H9 (cell line): Measurements from ENCODE around the gene PRSS21. TPM values are rescaled to one million over a fixed set of nuclear protein-coding genes. Genes with fewer than 3 reads are reported as not detected.

Source experiments
- DNase-seq: peaks from one replicate; pipeline ENCODE4 v3.0.0-alpha.2; 2017
- H2AFZ ChIP-seq: one replicate; pipeline ENCODE4 v1.6.1; 2013; ENCODE audit warnings: mild to moderate bottlenecking, low read length, control low read depth, moderate library complexity
- H2AK5ac ChIP-seq: 2 replicates; pipeline ENCODE4 v1.6.1; 2013; ENCODE audit warnings: low read length, control low read depth, mixed read lengths; ENCODE audit not compliant: insufficient read length
- H2BK120ac ChIP-seq: one replicate; pipeline ENCODE4 v1.6.1; 2013; ENCODE audit warnings: low read depth, mild to moderate bottlenecking, low read length, control low read depth, inconsistent platforms; ENCODE audit not compliant: poor library complexity, severe bottlenecking
- H2BK12ac ChIP-seq: 2 replicates; pipeline ENCODE4 v1.6.1; 2013; ENCODE audit warnings: low read length, control low read depth, mixed read lengths, low read depth; ENCODE audit not compliant: insufficient read length
- H2BK15ac ChIP-seq: 2 replicates; pipeline ENCODE4 v1.6.1; 2013; ENCODE audit warnings: low read depth, low read length, control low read depth
- H2BK20ac ChIP-seq: one replicate; pipeline ENCODE4 v1.6.1; 2013; ENCODE audit warnings: low read depth, mild to moderate bottlenecking, low read length, control low read depth, inconsistent platforms; ENCODE audit not compliant: poor library complexity, severe bottlenecking
- H2BK5ac ChIP-seq: 2 replicates; pipeline ENCODE4 v1.6.1; 2013; ENCODE audit warnings: low read length, control low read depth, mixed read lengths; ENCODE audit not compliant: insufficient read length
- H3K14ac ChIP-seq: 2 replicates; pipeline ENCODE4 v1.6.1; 2013; ENCODE audit warnings: low read length, control low read depth; ENCODE audit not compliant: insufficient read depth
- H3K18ac ChIP-seq: 2 replicates; pipeline ENCODE4 v1.6.1; 2013; ENCODE audit warnings: low read depth, mild to moderate bottlenecking, mixed read lengths, low read length, control low read depth; ENCODE audit not compliant: insufficient read length
- H3K23ac ChIP-seq: 2 replicates; pipeline ENCODE4 v1.6.1; 2013; ENCODE audit warnings: low read length, control low read depth, mixed read lengths, low read depth; ENCODE audit not compliant: insufficient read length
- H3K23me2 ChIP-seq: 2 replicates; pipeline ENCODE4 v1.6.1; 2013; ENCODE audit warnings: low read depth, mild to moderate bottlenecking, mixed read lengths, low read length, control low read depth; ENCODE audit not compliant: insufficient read length, poor library complexity, severe bottlenecking
- H3K27ac ChIP-seq: 2 replicates; pipeline ENCODE4 v1.5.1; 2013; ENCODE audit warnings: low read length, control low read depth, mixed read lengths, low read depth; ENCODE audit not compliant: insufficient read length
- H3K27me3 ChIP-seq: 2 replicates; pipeline ENCODE4 v1.6.1; 2013; ENCODE audit warnings: low read length, control low read depth, inconsistent platforms; ENCODE audit not compliant: insufficient read depth
- H3K4ac ChIP-seq: 2 replicates; pipeline ENCODE4 v1.6.1; 2013; ENCODE audit warnings: low read depth, mild to moderate bottlenecking, control low read depth, inconsistent platforms, low read length, moderate library complexity
- H3K4me1 ChIP-seq: 2 replicates; pipeline ENCODE4 v1.6.1; 2013; ENCODE audit warnings: low read length, control low read depth, inconsistent platforms; ENCODE audit not compliant: insufficient read depth
- H3K4me2 ChIP-seq: 2 replicates; pipeline ENCODE4 v1.6.1; 2013; ENCODE audit warnings: low read length, control low read depth, mixed read lengths; ENCODE audit not compliant: insufficient read length, insufficient read depth
- H3K56ac ChIP-seq: 2 replicates; pipeline ENCODE4 v1.6.1; 2013; ENCODE audit warnings: low read depth, mild to moderate bottlenecking, mixed read lengths, low read length, control low read depth; ENCODE audit not compliant: insufficient read length
- H3K79me1 ChIP-seq: 2 replicates; pipeline ENCODE4 v1.6.1; 2013; ENCODE audit warnings: low read depth, mild to moderate bottlenecking, moderate library complexity, low read length, control low read depth, inconsistent platforms; ENCODE audit not compliant: insufficient read depth, poor library complexity, severe bottlenecking
- H3K79me2 ChIP-seq: 2 replicates; pipeline ENCODE4 v1.6.1; 2013; ENCODE audit warnings: low read length, control low read depth, inconsistent platforms; ENCODE audit not compliant: insufficient read depth
- H3K9ac ChIP-seq: 2 replicates; pipeline ENCODE4 v1.6.1; 2013; ENCODE audit warnings: low read length, control low read depth, mixed read lengths; ENCODE audit not compliant: insufficient read length; ENCODE audit errors: extremely low read depth
- H3K9me3 ChIP-seq: one replicate; pipeline ENCODE4 v1.6.1; 2013; ENCODE audit warnings: low read depth, low read length, inconsistent platforms; ENCODE audit not compliant: control insufficient read depth
- H3T11ph ChIP-seq: one replicate; pipeline ENCODE4 v1.6.1; 2013; ENCODE audit warnings: mild to moderate bottlenecking, low read length, control low read depth, inconsistent platforms
- H4K20me1 ChIP-seq: one replicate; pipeline ENCODE4 v1.6.1; 2013; ENCODE audit not compliant: control insufficient read depth, insufficient read length, insufficient read depth
- H4K5ac ChIP-seq: 2 replicates; pipeline ENCODE4 v1.6.1; 2013; ENCODE audit warnings: low read depth, mild to moderate bottlenecking, mixed read lengths, low read length, control low read depth; ENCODE audit not compliant: insufficient read length
- H4K8ac ChIP-seq: replicated peaks from 2 replicates; pipeline ENCODE4 v1.6.1; 2013; ENCODE audit warnings: low read length, control low read depth, mixed read lengths, low read depth; ENCODE audit not compliant: insufficient read length
- H4K91ac ChIP-seq: 2 replicates; pipeline ENCODE4 v1.6.1; 2013; ENCODE audit warnings: low read depth, mild to moderate bottlenecking, moderate library complexity, mixed read lengths, low read length, control low read depth; ENCODE audit not compliant: insufficient read length
- H3K27ac Mint-ChIP-seq, 3 experiments: 2 replicates in 2 of 3; 3 replicates in 1 of 3; pipeline ENCODE4 v1.8.0; 2020 to 2021; ENCODE audit warnings: mixed read lengths in 3 of 3, mild to moderate bottlenecking in 1 of 3, moderate library complexity in 1 of 3
- H3K27me3 Mint-ChIP-seq: 2 replicates; pipeline ENCODE4 v1.8.0; 2021; ENCODE audit warnings: low read depth, mild to moderate bottlenecking, moderate library complexity, mixed read lengths
- H3K36me3 Mint-ChIP-seq, 3 experiments: 2 replicates in 2 of 3; 3 replicates in 1 of 3; pipeline ENCODE4 v1.8.0; 2020 to 2021; ENCODE audit warnings: low read depth in 3 of 3, mixed read lengths in 3 of 3; ENCODE audit not compliant: insufficient read depth in 1 of 3
- H3K4me1 Mint-ChIP-seq, 2 experiments: 2 replicates each; pipeline ENCODE4 v1.8.0; 2020; ENCODE audit warnings: mixed read lengths in 2 of 2
- H3K4me3 Mint-ChIP-seq, 2 experiments: 2 replicates in 1 of 2; 3 replicates in 1 of 2; pipeline ENCODE4 v1.8.0; 2020 to 2021; ENCODE audit warnings: mild to moderate bottlenecking in 2 of 2, mixed read lengths in 2 of 2, moderate library complexity in 1 of 2
- H3K9me3 Mint-ChIP-seq, 2 experiments: 2 replicates in 1 of 2; 3 replicates in 1 of 2; pipeline ENCODE4 v1.8.0; 2020; ENCODE audit warnings: mild to moderate bottlenecking in 2 of 2, mixed read lengths in 2 of 2, moderate library complexity in 1 of 2
- WGBS: extraction: QIAGEN DNeasy Blood & Tissue Kit; methylation state at CpG from one replicate; pipeline ENCODE4 v1.1.7; 2013; ENCODE audit warnings: missing lambda C conversion rate, low lambda C conversion rate, mixed read lengths; ENCODE audit not compliant: insufficient read length; ENCODE audit errors: extremely low coverage; 5-methylcytosine and 5-hydroxymethylcytosine counted together
- total RNA-seq: library from RNA; stranded (reverse); gene quantifications from 2 replicates; pipeline ENCODE4 v1.2.1, GENCODE V29; 2021
- TF ChIP-seq, protein P1 (sequence below): fragments of 200-600 bp; sonication (generic); conservative IDR thresholded peaks from 3 replicates; pipeline ENCODE4 v1.8.0; 2021; ENCODE audit warnings: antibody characterized with exemption, mild to moderate bottlenecking

PRSS21 gene
- total RNA-seq, 1 experiment from 2014 or later: not detected

DNA sequence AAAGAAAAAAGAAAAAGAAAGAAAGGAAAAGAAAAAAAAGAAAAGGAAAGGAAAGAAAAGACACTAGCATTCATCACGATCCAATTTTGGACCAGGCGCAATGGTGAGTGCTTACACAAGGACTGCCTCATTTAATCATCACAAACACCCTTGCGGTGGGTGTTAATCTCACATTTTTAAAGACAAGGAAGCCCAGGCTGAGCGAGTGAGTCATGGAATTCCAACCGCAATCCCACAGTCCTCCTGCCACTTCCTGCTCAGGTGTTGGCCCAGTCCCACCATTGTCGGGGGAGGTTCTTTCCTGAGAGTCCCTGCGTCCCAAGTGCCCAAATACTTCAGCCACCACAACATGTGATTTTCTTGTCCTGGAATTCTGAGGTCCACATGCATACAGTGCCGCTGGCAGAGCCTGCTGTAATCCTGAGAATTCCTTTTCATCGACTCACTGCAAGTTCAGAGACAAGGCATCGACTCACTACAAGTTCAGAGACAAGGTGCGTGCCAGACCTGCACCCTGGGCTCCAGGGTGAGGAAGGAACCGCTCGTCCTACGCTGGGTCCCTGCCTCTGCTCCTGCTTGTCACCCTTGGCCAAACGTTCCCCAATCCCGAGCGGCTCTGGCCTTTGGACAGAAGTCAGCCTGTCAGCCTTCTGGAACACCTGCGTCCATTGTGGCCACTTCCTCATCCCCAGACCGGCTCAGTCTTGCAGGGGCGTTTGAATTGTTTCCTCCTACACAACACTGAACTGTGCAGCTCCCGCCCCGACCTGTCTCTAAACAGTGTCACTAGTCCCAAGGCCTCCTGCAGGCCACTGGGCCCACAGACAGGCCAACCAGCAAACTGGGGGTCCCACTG, 18.8 kb downstream of the PRSS21 start:
- peaks cover 7% of the 10 kb centered on the region for H3K27me3 Mint-ChIP-seq
- H2BK20ac ChIP-seq: no peak overlapping the region
- no peak overlapping the region for H2AK5ac ChIP-seq
- no peak overlapping the region for H3K9ac ChIP-seq
- DNase-seq: peak; percentile 71
- no peaks in the 10 kb centered on the region; the same call in 1 of the 2 replicates for H3K27me3 ChIP-seq
- no CpG with 5 or more reads among the region's 22 CpGs for WGBS
- H3K23ac ChIP-seq: no peak overlapping the region
- H4K8ac ChIP-seq: no peak overlapping the region
- no peak overlapping the region for H4K91ac ChIP-seq
- no peak overlapping the region for H3T11ph ChIP-seq
- H3K9me3 ChIP-seq: no peaks in the 10 kb centered on the region
- TF ChIP-seq, protein P1, sequence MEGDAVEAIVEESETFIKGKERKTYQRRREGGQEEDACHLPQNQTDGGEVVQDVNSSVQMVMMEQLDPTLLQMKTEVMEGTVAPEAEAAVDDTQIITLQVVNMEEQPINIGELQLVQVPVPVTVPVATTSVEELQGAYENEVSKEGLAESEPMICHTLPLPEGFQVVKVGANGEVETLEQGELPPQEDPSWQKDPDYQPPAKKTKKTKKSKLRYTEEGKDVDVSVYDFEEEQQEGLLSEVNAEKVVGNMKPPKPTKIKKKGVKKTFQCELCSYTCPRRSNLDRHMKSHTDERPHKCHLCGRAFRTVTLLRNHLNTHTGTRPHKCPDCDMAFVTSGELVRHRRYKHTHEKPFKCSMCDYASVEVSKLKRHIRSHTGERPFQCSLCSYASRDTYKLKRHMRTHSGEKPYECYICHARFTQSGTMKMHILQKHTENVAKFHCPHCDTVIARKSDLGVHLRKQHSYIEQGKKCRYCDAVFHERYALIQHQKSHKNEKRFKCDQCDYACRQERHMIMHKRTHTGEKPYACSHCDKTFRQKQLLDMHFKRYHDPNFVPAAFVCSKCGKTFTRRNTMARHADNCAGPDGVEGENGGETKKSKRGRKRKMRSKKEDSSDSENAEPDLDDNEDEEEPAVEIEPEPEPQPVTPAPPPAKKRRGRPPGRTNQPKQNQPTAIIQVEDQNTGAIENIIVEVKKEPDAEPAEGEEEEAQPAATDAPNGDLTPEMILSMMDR: no peak
- peak overlapping the region in 1 of 3 experiments; percentile 87; a peak in 2 of 7 replicates for H3K27ac Mint-ChIP-seq
- no peak overlapping the region for H2BK12ac ChIP-seq
- H3K79me1 ChIP-seq: no peaks in the 10 kb centered on the region
- H3K4me2 ChIP-seq: no peak overlapping the region
- H2AFZ ChIP-seq: no peak overlapping the region
- H3K27ac ChIP-seq: no peak overlapping the region
- H3K14ac ChIP-seq: no peak overlapping the region
- H2BK15ac ChIP-seq: no peak overlapping the region
- H2BK120ac ChIP-seq: no peak overlapping the region
- no peak overlapping the region for H3K4ac ChIP-seq
- no peaks in the 10 kb centered on the region for H3K36me3 Mint-ChIP-seq
- peaks cover 17 to 19% of the 10 kb centered on the region in 2 experiments for H3K4me1 Mint-ChIP-seq
- no peaks in the 10 kb centered on the region for H3K23me2 ChIP-seq
- no peak overlapping the region for H3K56ac ChIP-seq
- H4K20me1 ChIP-seq: no peaks in the 10 kb centered on the region
- H3K9me3 Mint-ChIP-seq: no peaks in the 10 kb centered on the region; a peak in 2 of 5 replicates
- no peak overlapping the region for H3K4me3 Mint-ChIP-seq
- no peaks in the 10 kb centered on the region for H3K79me2 ChIP-seq
- H4K5ac ChIP-seq: no peak overlapping the region
- H3K18ac ChIP-seq: peak overlapping the region; percentile 16
- H3K4me1 ChIP-seq: peaks cover 3% of the 10 kb centered on the region; the same call in 1 of the 2 replicates
- H2BK5ac ChIP-seq: no peak overlapping the region
